Breast epithelium (tissue), 4 donors: Measurements from ENCODE around the gene ADARB2. TPM values are rescaled to one million over a fixed set of nuclear protein-coding genes. Genes with fewer than 3 reads are reported as not detected.

Experiments
- DNase-seq, 2 donors: peaks; one replicate each; pipeline ENCODE4 v3.0.0-alpha.2; 2019; ENCODE audit warnings: low spot score in 2 of 2
- H3K27ac ChIP-seq, 2 donors: fragments of 200-600 bp; sonication (generic) in 1 of 2; one replicate each; pipeline ENCODE4 v1.5.1; 2016 to 2019; ENCODE audit warnings: mild to moderate bottlenecking in 1 of 2
- H3K27me3 ChIP-seq, 2 donors: fragments of 200-600 bp; sonication (generic) in 1 of 2; one replicate each; pipeline versions ENCODE4 v1.5.1 to v1.6.0; 2017 to 2019; ENCODE audit warnings: control low read depth in 1 of 2, mild to moderate bottlenecking in 1 of 2
- H3K36me3 ChIP-seq: fragments of 200-600 bp; one replicate; pipeline ENCODE4 v1.5.1; 2019
- H3K4me1 ChIP-seq, 2 donors: fragments of 200-600 bp; sonication (generic); one replicate each; pipeline ENCODE4 v1.5.1; 2016 to 2019; ENCODE audit warnings: control low read depth in 1 of 2
- H3K4me3 ChIP-seq, 3 donors: fragments of 200-600 bp; sonication (generic); 1 replicate in 2 of 3; 2 replicates in 1 of 3; pipeline ENCODE4 v1.5.1; 2016 to 2019; ENCODE audit warnings: mild to moderate bottlenecking in 3 of 3, moderate library complexity in 2 of 3
- H3K9me3 ChIP-seq, 2 donors: fragments of 200-600 bp; sonication (generic) in 1 of 2; one replicate each; pipeline ENCODE4 v1.5.1; 2016 to 2019; ENCODE audit warnings: control low read depth in 1 of 2
- CTCF ChIP-seq, 3 donors: fragments of 450-650 bp; IDR thresholded peaks; one replicate each; pipeline ENCODE4 v1.5.1; 2016 to 2017; ENCODE audit warnings: antibody characterized with exemption in 3 of 3, mild to moderate bottlenecking in 3 of 3, moderate library complexity in 3 of 3
- POLR2A ChIP-seq: fragments of 450-650 bp; IDR thresholded peaks from one replicate; pipeline ENCODE4 v1.6.1; 2016; ENCODE audit warnings: antibody characterized with exemption, mild to moderate bottlenecking, moderate library complexity
- POLR2AphosphoS5 ChIP-seq, 3 donors: sonication (generic); formaldehyde crosslinking; IDR thresholded peaks; one replicate each; pipeline ENCODE4 v1.6.1; 2017; ENCODE audit warnings: antibody characterized with exemption in 3 of 3
- intact Hi-C: fragments of 100-400 bp; cut with DNase I; formaldehyde crosslinking; loops from one replicate; pipeline ENCODE4 v1.15.1; 2023; ENCODE audit warnings: low total_unique reads
- total RNA-seq, 3 donors: library from RNA; depleted of rRNA; stranded (reverse); fragments of >200 nt; gene quantifications; one replicate each; pipeline ENCODE4 v1.1.0, GENCODE V29; 2016

The ADARB2 gene
- total RNA-seq, 3 donors from 2014 or later: 0.32 to 3.9 (median 2.0) TPM

DNA sequence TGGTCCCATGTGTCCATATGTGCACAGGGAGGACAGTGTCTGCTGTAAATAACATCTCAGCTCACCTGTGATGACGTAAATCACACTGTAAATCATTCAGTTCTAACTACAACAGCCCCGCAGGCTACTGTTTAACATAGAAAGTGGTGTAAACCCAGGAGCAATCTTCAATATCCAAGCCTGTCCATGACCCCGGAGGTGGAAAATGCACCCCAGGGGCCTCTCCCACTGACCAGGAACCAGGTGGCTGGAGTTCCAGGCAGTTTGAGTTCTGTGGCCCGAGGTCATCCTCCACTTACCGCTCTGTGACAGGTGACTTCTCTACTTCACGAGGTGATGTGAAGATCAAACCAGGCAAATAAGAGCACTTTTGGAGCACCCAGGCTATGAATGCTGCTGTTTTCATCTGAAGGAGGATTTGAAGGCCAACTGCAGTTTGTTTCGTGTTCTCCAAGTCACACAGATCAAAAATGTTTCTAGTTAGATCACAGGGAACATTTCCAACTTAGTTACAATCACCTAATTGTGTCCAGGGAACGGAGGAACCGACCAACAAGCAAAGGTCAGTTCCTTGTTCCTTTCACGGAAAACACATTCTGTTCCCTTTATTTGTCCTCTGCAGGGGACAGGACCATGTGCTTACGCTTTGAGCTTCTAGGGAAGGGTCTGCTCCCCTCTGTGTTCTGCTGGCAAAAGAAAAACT lies 549.3 kb downstream of the ADARB2 start:
- peak in 1 of 2 donors; percentile 36 for DNase-seq
- H3K27ac ChIP-seq: peak overlapping the region; percentile 58 to 59
- no peaks in the 10 kb centered on the region for H3K36me3 ChIP-seq

DNA sequence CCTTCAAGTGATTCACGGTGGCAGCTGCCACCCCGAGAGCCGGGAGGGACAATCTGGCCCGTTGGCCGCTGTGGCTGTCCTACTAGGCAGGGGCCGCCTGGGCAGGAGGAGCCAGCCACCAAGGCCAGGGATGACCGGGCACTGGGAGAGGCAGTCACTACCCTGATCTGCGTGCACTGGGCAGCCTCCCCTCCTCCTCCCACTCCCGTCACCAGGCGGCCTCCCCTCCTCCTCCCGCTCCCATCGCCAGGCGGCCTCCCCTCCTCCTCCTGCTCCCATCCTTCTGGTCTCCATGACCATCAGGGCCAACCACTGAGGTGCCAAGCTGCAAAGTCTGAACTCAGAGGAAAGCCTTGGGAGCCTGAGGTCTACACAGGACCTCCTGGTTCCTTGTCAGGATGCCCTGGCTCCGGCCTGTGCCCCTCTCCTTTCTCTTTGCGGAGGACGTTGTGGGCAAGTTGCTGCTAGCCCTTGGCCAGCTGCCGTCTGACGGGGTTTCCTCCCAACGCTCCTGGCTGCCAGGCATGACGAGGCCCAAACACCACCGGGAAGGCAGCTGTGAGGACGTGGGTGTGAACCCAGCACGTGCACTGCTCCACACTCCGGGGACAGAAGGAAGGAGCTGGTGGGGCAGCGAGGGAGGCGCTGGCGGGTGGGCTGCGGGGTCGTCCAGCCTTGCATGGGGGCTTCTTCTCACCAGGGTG lies 550.0 kb downstream of the ADARB2 start:
- intact Hi-C loops: no loop called here
- peak in 1 of 2 donors; percentile 34 for DNase-seq
- Histone ChIP-seq H3K36me3 (no peaks in the 10 kb centered on the region), H3K4me1 (no peaks in the 10 kb centered on the region), H3K9me3 (no peaks in the 10 kb centered on the region), H3K4me3 (no peak overlapping the region), H3K27ac (peak overlapping the region; percentile 58 to 59), H3K27me3 (no peaks in the 10 kb centered on the region)
- TF ChIP-seq POLR2A (no peak), POLR2AphosphoS5 (IDR thresholded peaks at IDR 0.05) (no peak), CTCF (IDR thresholded peaks at IDR 0.05) (no peak)

More for the DNA sequence above, 549.3 kb downstream of the ADARB2 start:
- Histone ChIP-seq H3K9me3 (no peaks in the 10 kb centered on the region), H3K4me1 (no peaks in the 10 kb centered on the region), H3K4me3 (no peak overlapping the region), H3K27me3 (no peaks in the 10 kb centered on the region)
- TF ChIP-seq POLR2AphosphoS5 (IDR thresholded peaks at IDR 0.05) (no peak), POLR2A (no peak), CTCF (IDR thresholded peaks at IDR 0.05) (no peak)
- intact Hi-C loops: no loop called here

GRCh38 chr10:1186683-1186990 lies 550.7 kb downstream of the ADARB2 start:
- H3K9me3 ChIP-seq: no peaks in the 10 kb centered on the region
- no peak for TF ChIP-seq POLR2A
- no peak for TF ChIP-seq CTCF (IDR thresholded peaks at IDR 0.05)
- no peak for TF ChIP-seq POLR2AphosphoS5 (IDR thresholded peaks at IDR 0.05)
- H3K36me3 ChIP-seq: no peaks in the 10 kb centered on the region
- no peaks in the 10 kb centered on the region for H3K27me3 ChIP-seq
- H3K27ac ChIP-seq: no peak overlapping the region
- no peaks in the 10 kb centered on the region for H3K4me1 ChIP-seq
- DNase-seq: no peak
- intact Hi-C loops: no loop called here
- H3K4me3 ChIP-seq: no peak overlapping the region

DNA sequence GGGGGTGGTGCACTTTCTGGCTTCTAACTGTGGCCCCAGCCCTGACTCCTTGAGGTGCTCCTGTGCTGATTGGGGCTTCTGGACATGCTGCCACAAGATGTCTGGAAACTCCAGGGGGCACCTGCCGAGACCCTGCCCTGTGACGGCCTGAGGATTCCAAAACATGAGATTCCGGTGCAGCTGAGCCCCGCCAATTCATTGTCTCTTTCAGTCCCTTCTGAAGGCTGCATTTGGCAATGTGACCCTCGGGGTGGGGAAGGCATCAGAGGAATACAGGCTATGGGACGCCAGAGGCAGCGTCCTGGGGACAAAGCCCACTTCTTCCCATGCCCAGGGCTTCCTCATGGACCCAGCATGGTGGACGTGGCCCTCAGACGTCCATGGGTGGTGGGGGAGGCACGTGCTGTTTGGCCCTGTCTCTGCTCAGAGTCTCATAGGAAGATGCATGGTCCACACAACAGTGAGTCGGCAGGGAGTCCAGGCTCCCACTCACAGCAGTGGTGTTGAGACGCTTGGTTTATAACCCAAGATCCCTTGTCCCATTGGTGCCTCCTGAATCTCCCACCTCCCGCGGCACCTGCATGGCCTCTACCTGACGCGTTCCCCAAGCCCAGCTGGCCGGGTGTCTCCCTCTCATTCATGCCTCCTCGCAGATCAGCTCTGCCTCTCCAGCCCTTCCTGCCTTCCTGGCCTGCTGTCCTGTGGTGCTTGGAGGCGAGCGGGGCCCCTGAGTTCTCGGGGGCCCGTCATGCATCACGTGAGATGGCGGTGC lies 551.2 kb downstream of the ADARB2 start:
- TF ChIP-seq POLR2A (no peak), POLR2AphosphoS5 (IDR thresholded peaks at IDR 0.05) (no peak), CTCF (IDR thresholded peaks at IDR 0.05) (no peak)
- no peaks in the 10 kb centered on the region for H3K27me3 ChIP-seq
- no peaks in the 10 kb centered on the region for H3K36me3 ChIP-seq
- H3K27ac ChIP-seq: no peak overlapping the region
- no peaks in the 10 kb centered on the region for H3K4me1 ChIP-seq
- no peaks in the 10 kb centered on the region for H3K9me3 ChIP-seq
- DNase-seq: peak in 1 of 2 donors; percentile 35
- intact Hi-C loops: no loop called here
- no peak overlapping the region for H3K4me3 ChIP-seq
